Measurements from ENCODE around the gene SCAMP2.
"Not testable (repeated sequence)": the region's sequence is repeated elsewhere in the genome, so short reads cannot be mapped to it uniquely, and the experiment has no call there.

SCAMP2 gene

DNA sequence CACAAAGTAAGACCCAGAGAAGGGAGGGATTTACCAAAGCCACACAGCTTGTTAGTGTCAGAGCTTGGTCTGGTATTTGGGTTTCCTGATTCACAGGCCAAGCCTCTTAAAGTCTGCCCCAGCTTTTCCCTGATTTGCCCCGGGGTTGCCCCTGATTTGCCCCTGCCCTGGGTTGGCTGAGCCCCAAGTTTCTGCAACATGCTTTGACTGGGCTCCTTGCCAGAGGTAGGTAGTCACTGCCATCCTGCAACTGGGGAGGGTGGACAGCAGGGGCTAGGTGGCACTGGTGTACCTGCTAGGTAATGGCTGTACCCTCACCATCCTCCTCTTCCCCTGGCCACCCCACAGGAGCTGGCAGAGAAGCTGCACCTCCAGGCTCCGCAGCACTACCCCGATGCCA lies 19.1 kb upstream of the SCAMP2 start:
- H3K9me3 ChIP-seq (ENCODE audit: control insufficient read depth in 2 of 2, low read length in 2 of 2), result no peaks in the 10 kb centered on the region
- H3K4me1 ChIP-seq (ENCODE audit: control insufficient read depth in 2 of 2, insufficient read depth in 2 of 2, low read length in 2 of 2), result peaks cover 40% of the 10 kb centered on the region in 2 donors
- H3K36me3 ChIP-seq (ENCODE audit: control insufficient read depth in 2 of 2, insufficient read depth in 2 of 2, low read length in 2 of 2), result peaks cover 7 to 21% of the 10 kb centered on the region in 2 donors
- peak overlapping the region in 1 of 2 donors; percentile 86 for H3K27ac ChIP-seq (ENCODE audit: low read depth in 2 of 2, low read length in 2 of 2)
- no peak overlapping the region for H3K9ac ChIP-seq (ENCODE audit: low read depth in 1 of 2, low read length in 2 of 2)
- H3K4me3 ChIP-seq (ENCODE audit: low read length in 2 of 2), result no peak overlapping the region
- H3K27me3 ChIP-seq (ENCODE audit: control insufficient read depth in 2 of 2, insufficient read depth in 2 of 2, low read length in 2 of 2), result no peaks in the 10 kb centered on the region

DNA sequence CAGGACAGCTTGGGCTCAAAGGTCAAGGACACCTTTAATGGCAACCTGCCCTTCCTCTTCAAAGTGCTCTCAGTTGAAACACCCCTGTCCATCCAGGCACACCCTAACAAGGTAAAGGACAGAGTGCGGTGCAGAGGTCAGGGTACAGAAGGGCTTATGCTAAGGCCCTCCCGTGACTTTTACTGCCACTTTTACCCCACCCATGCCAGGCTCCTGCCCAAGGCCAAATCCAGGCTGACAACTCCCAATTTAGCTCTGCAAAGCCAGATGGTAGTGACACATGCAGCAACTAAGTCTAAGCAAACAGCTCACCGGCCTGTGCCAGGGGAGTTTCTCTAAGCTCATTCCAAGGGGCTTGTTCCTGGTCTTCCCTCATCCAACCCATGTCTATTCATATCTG lies 18.3 kb upstream of the SCAMP2 start:
- Histone ChIP-seq H3K36me3 (ENCODE audit: control insufficient read depth in 2 of 2, insufficient read depth in 2 of 2, low read length in 2 of 2) (peaks cover 4 to 17% of the 10 kb centered on the region in 2 donors), H3K9me3 (ENCODE audit: control insufficient read depth in 2 of 2, low read length in 2 of 2) (no peaks in the 10 kb centered on the region), H3K4me3 (ENCODE audit: low read length in 2 of 2) (peak overlapping the region in 1 of 2 donors; percentile 95), H3K4me1 (ENCODE audit: control insufficient read depth in 2 of 2, insufficient read depth in 2 of 2, low read length in 2 of 2) (peaks cover 40% of the 10 kb centered on the region in 2 donors), H3K9ac (ENCODE audit: low read depth in 1 of 2, low read length in 2 of 2) (no peak overlapping the region), H3K27ac (ENCODE audit: low read depth in 2 of 2, low read length in 2 of 2) (peak overlapping the region; percentile 63 to 86), H3K27me3 (ENCODE audit: control insufficient read depth in 2 of 2, insufficient read depth in 2 of 2, low read length in 2 of 2) (no peaks in the 10 kb centered on the region)

DNA sequence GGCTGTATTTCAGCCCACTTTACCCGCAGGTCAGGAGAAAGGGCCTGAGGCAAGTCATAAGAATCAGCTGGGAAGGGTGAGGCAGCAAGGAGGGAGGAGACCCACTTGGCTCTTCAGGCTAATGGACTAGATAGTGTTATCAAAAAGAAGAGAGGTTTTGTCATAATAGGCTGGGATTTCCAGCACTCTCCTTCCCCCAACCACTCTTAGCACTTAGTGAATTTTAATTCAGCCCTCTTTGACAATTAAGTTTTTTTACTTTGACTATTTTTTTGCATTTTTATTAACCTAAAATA lies 17.4 kb upstream of the SCAMP2 start:
- Histone ChIP-seq H3K9me3 (ENCODE audit: control insufficient read depth in 2 of 2, low read length in 2 of 2) (no peaks in the 10 kb centered on the region), H3K27ac (ENCODE audit: low read depth in 2 of 2, low read length in 2 of 2) (peak overlapping the region; percentile 51 to 86), H3K9ac (ENCODE audit: low read depth in 1 of 2, low read length in 2 of 2) (peak overlapping the region; percentile 85), H3K4me3 (ENCODE audit: low read length in 2 of 2) (peak overlapping the region; percentile 84 to 95), H3K36me3 (ENCODE audit: control insufficient read depth in 2 of 2, insufficient read depth in 2 of 2, low read length in 2 of 2) (peaks cover 0 to 9% of the 10 kb centered on the region in 2 donors), H3K27me3 (ENCODE audit: control insufficient read depth in 2 of 2, insufficient read depth in 2 of 2, low read length in 2 of 2) (no peaks in the 10 kb centered on the region), H3K4me1 (ENCODE audit: control insufficient read depth in 2 of 2, insufficient read depth in 2 of 2, low read length in 2 of 2) (peaks cover 40% of the 10 kb centered on the region in 2 donors)

DNA sequence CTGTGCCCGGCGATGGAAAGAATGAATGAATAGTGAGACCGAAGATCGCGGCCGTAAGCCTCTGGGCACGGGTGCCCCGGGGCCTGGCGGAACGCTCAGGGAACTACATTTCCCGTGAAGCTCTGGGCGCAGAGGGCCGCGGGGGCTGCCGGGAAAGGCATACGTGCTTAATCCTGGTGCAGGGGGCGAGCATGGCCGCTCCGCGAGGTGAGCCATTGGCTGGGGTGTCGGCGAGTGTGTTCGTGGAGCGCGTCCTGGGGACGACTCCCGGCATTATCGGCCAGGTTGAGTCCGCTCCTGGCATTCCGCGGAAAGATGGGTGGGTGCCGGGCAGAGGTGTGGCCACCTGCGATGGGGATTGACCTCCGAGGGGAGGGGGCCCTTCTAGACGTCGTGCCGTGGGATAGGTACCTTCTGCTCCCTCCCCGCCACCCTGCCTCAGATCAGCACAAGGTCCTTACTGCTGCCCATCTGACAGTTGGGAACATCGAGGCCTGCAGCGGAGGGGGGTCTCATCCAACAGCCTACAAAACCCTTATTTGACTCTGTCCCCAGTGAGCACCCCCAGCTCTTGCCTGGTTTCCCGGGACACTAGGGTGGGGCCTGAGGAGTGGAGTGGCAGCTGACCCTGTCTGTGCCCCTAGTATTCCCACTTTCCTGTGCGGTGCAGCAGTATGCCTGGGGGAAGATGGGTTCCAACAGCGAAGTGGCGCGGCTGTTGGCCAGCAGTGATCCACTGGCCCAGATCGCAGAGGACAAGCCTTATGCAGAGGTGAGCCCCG lies 16.9 kb upstream of the SCAMP2 start, which contains the start of gene MPI:
MPI (plus strand) TSS at position 160 of the 782 bp plus-strand sequence; CDS start at position 192, 32 bp downstream.
- H3K4me1 ChIP-seq (ENCODE audit: control insufficient read depth in 2 of 2, insufficient read depth in 2 of 2, low read length in 2 of 2), result peaks cover 40% of the 10 kb centered on the region in 2 donors

DNA sequence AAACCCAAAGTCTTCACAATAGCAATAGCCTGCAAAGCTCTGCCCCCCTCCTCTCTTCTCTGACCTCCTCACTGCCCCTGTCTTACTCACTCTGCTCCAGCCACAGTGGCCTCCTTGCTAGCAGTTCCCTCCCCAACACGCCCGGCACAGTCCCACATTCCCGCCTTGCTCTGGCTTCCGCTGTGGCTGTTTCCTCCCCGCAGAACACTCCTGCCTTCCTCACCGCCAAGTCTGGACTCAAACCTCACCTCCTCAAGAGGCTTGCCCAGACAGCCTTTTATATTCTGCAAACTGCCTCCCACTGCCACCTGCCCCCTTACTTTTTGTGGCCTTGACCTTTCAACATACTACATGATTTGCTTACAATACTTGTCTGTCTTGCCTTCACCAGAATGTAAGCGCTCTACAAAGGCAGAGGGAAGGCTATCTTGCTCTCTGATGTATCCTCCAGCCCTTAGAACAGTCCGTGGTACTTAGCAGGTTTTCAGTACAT lies 16.3 kb upstream of the SCAMP2 start:
- Histone ChIP-seq H3K27me3 (ENCODE audit: control insufficient read depth in 2 of 2, insufficient read depth in 2 of 2, low read length in 2 of 2) (no peaks in the 10 kb centered on the region), H3K4me1 (ENCODE audit: control insufficient read depth in 2 of 2, insufficient read depth in 2 of 2, low read length in 2 of 2) (peaks cover 40% of the 10 kb centered on the region in 2 donors), H3K9me3 (ENCODE audit: control insufficient read depth in 2 of 2, low read length in 2 of 2) (no peaks in the 10 kb centered on the region), H3K27ac (ENCODE audit: low read depth in 2 of 2, low read length in 2 of 2) (peak overlapping the region; percentile 51 to 86), H3K4me3 (ENCODE audit: low read length in 2 of 2) (peak overlapping the region; percentile 84 to 95), H3K36me3 (ENCODE audit: control insufficient read depth in 2 of 2, insufficient read depth in 2 of 2, low read length in 2 of 2) (peaks cover 0 to 9% of the 10 kb centered on the region in 2 donors), H3K9ac (ENCODE audit: low read depth in 1 of 2, low read length in 2 of 2) (peak overlapping the region; percentile 85)

More for the DNA sequence above, 16.9 kb upstream of the SCAMP2 start, which contains the start of gene MPI:
- peak within 1 kb of the TSS; percentile 84 to 95 for H3K4me3 ChIP-seq (ENCODE audit: low read length in 2 of 2)
- H3K9ac ChIP-seq (ENCODE audit: low read depth in 1 of 2, low read length in 2 of 2), result peak within 1 kb of the TSS; percentile 85
- no peaks in the 10 kb centered on the region for H3K27me3 ChIP-seq (ENCODE audit: control insufficient read depth in 2 of 2, insufficient read depth in 2 of 2, low read length in 2 of 2)
- peaks cover 0 to 9% of the 10 kb centered on the region in 2 donors for H3K36me3 ChIP-seq (ENCODE audit: control insufficient read depth in 2 of 2, insufficient read depth in 2 of 2, low read length in 2 of 2)
- peak within 1 kb of the TSS; percentile 51 to 86 for H3K27ac ChIP-seq (ENCODE audit: low read depth in 2 of 2, low read length in 2 of 2)
- no peaks in the 10 kb centered on the region for H3K9me3 ChIP-seq (ENCODE audit: control insufficient read depth in 2 of 2, low read length in 2 of 2)

DNA sequence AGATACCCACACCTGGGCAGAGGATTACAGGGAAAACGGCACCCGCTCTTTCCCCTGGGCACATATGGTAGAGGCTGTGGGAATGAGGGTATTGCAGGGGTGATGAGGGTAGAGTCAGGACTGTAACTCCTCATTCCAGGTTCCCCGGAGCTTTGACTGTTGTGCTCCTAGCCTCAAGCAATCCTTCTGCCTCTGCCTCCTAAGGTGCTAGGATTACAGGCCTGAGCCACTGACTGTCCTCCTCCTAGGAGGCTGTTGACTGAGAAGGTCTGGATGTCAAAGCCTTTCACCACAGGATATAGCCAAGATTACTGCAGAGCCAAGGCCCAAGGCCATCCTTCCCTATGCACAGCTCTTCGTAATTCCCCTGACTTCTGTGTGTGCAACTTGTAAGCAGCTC lies 15.6 kb upstream of the SCAMP2 start:
- Histone ChIP-seq H3K4me1 (ENCODE audit: control insufficient read depth in 2 of 2, insufficient read depth in 2 of 2, low read length in 2 of 2) (peaks cover 39 to 40% of the 10 kb centered on the region in 2 donors), H3K9me3 (ENCODE audit: control insufficient read depth in 2 of 2, low read length in 2 of 2) (no peaks in the 10 kb centered on the region), H3K9ac (ENCODE audit: low read depth in 1 of 2, low read length in 2 of 2) (no peak overlapping the region), H3K4me3 (ENCODE audit: low read length in 2 of 2) (no peak overlapping the region), H3K27ac (ENCODE audit: low read depth in 2 of 2, low read length in 2 of 2) (no peak overlapping the region), H3K27me3 (ENCODE audit: control insufficient read depth in 2 of 2, insufficient read depth in 2 of 2, low read length in 2 of 2) (no peaks in the 10 kb centered on the region), H3K36me3 (ENCODE audit: control insufficient read depth in 2 of 2, insufficient read depth in 2 of 2, low read length in 2 of 2) (peaks cover 0 to 9% of the 10 kb centered on the region in 2 donors)

DNA sequence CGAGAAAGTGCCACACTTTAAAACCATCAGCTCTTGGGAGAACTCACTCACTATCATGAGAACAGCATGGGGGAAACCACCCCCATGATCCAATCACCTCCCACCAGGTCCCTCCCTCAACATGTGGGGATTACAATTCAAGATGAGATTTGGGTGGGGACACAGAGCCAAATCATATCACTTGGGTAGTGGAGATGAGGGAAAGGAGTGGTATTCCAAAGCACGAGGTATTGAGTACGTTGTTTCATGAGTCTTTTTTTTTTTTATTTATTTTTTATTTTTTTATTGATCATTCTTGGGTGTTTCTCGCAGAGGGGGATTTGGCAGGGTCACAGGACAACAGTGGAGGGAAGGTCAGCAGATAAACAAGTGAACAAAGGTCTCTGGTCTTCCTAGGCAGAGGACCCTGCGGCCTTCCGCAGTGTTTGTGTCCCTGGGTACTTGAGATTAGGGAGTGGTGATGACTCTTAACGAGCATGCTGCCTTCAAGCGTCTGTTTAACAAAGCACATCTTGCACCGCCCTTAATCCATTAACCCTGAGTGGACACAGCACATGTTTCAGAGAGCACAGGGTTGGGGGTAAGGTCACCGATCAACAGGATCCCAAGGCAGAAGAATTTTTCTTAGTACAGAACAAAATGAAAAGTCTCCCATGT lies 14.5 kb upstream of the SCAMP2 start:
- H3K36me3 ChIP-seq (ENCODE audit: control insufficient read depth in 2 of 2, insufficient read depth in 2 of 2, low read length in 2 of 2); H3K9ac ChIP-seq (ENCODE audit: low read depth in 1 of 2, low read length in 2 of 2); H3K27me3 ChIP-seq (ENCODE audit: control insufficient read depth in 2 of 2, insufficient read depth in 2 of 2, low read length in 2 of 2); H3K4me3 ChIP-seq (ENCODE audit: low read length in 2 of 2); H3K9me3 ChIP-seq (ENCODE audit: control insufficient read depth in 2 of 2, low read length in 2 of 2); H3K27ac ChIP-seq (ENCODE audit: low read depth in 2 of 2, low read length in 2 of 2): not testable (repeated sequence)
- peaks cover 29 to 35% of the 10 kb centered on the region in 2 donors for H3K4me1 ChIP-seq (ENCODE audit: control insufficient read depth in 2 of 2, insufficient read depth in 2 of 2, low read length in 2 of 2)

DNA sequence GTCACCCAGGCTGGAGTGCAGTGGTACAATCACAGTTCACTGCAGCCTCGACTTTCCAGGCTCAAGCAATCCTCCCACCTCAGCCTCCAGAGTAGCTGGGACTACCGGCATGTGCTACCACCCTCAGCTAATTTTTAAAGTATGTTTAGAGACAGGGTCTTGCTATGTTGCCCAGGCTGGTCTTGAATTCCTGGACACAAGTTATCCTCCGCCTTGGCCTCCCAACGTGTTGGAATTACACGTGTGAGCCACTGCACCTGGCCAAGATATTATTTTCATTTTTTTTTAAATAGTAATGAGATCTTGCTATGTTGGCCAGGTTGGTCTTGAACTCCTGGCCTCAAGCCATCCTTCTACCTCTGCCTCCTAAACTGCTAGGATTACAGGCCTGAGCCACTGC lies 12.3 kb upstream of the SCAMP2 start:
- H3K9ac ChIP-seq (ENCODE audit: low read depth in 1 of 2, low read length in 2 of 2), result no peak overlapping the region
- H3K9me3 ChIP-seq (ENCODE audit: control insufficient read depth in 2 of 2, low read length in 2 of 2), result no peaks in the 10 kb centered on the region
- H3K27me3 ChIP-seq (ENCODE audit: control insufficient read depth in 2 of 2, insufficient read depth in 2 of 2, low read length in 2 of 2), result no peaks in the 10 kb centered on the region
- peaks cover 7 to 15% of the 10 kb centered on the region in 2 donors for H3K4me1 ChIP-seq (ENCODE audit: control insufficient read depth in 2 of 2, insufficient read depth in 2 of 2, low read length in 2 of 2)
- no peaks in the 10 kb centered on the region for H3K36me3 ChIP-seq (ENCODE audit: control insufficient read depth in 2 of 2, insufficient read depth in 2 of 2, low read length in 2 of 2)
- H3K4me3 ChIP-seq (ENCODE audit: low read length in 2 of 2), result no peak overlapping the region
- no peak overlapping the region for H3K27ac ChIP-seq (ENCODE audit: low read depth in 2 of 2, low read length in 2 of 2)

DNA sequence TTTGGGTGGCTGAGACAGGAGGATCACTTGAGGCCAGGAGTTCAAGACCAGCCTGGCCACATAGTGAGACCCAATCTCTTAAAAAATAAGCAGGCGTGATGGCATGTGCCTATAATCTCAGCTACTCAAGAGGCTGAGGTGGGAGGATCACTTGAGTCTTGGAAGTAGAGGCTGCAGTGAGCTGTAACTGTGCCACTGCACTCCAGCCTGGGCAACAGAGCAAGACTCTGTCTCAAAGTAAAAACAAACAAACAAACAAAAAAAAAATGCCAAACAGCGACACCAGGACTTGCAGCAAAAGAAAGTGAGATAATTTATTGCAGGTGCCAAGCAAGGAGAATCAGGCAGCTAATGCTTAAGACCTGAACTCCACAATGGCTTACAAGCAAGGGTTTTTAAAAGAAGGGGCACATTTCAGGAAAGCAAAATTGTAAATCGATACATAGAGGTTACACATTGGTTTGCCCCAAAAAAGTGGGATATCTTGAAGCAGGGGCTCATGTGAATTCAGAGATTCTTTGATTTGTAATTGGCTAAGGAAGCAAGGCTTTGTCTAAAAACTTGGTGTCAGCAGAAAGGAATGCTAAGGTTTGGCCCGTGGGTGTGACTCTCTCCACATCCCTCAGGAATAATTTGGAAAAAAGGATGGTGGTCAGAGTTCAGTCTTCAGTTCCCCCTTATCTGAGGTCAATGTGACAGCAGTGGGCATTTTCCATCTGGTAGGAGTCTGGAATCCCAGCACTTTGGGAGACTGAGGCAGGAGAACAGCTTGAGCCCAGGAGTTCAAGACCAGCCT lies 11.5 kb upstream of the SCAMP2 start:
- Histone ChIP-seq H3K4me1 (ENCODE audit: control insufficient read depth in 2 of 2, insufficient read depth in 2 of 2, low read length in 2 of 2) (peaks cover 4 to 9% of the 10 kb centered on the region in 2 donors), H3K9ac (ENCODE audit: low read depth in 1 of 2, low read length in 2 of 2) (no peak overlapping the region), H3K36me3 (ENCODE audit: control insufficient read depth in 2 of 2, insufficient read depth in 2 of 2, low read length in 2 of 2) (no peaks in the 10 kb centered on the region), H3K27ac (ENCODE audit: low read depth in 2 of 2, low read length in 2 of 2) (no peak overlapping the region), H3K27me3 (ENCODE audit: control insufficient read depth in 2 of 2, insufficient read depth in 2 of 2, low read length in 2 of 2) (no peaks in the 10 kb centered on the region), H3K4me3 (ENCODE audit: low read length in 2 of 2) (no peak overlapping the region), H3K9me3 (ENCODE audit: control insufficient read depth in 2 of 2, low read length in 2 of 2) (no peaks in the 10 kb centered on the region)
